Calu3 (cell line): Measurements from ENCODE around the gene CARTPT. TPM values are rescaled to one million over a fixed set of nuclear protein-coding genes. Genes with fewer than 3 reads are reported as not detected.

ENCODE experiments used
- BruUV-seq: library from RNA; stranded (reverse); fragments of 400-500 nt; replicated peaks from 2 replicates; lab custom pipeline; 2021; lab: Mats Ljungman, UMichigan
- CTCF ChIA-PET: fragments of 300-600 bp; sonication (Branson Sonifier 250); formaldehyde crosslinking; loops from one replicate; lab custom pipeline; 2022; ENCODE audit warnings: antibody characterized with exemption; lab: Charles Lee
- DNase-seq: peaks from one replicate; pipeline ENCODE4 v3.0.0; 2022
- H3K27ac Mint-ChIP-seq: one replicate; pipeline ENCODE4 v1.8.0; 2022; ENCODE audit warnings: mixed read lengths; ENCODE audit not compliant: unreplicated experiment
- H3K27me3 Mint-ChIP-seq: one replicate; pipeline ENCODE4 v1.8.0; 2022; ENCODE audit warnings: mixed read lengths; ENCODE audit not compliant: unreplicated experiment
- H3K36me3 Mint-ChIP-seq: one replicate; pipeline ENCODE4 v1.8.0; 2022; ENCODE audit warnings: mild to moderate bottlenecking, moderate library complexity, mixed read lengths; ENCODE audit not compliant: insufficient read depth, unreplicated experiment
- H3K4me1 Mint-ChIP-seq: one replicate; pipeline ENCODE4 v1.8.0; 2022; ENCODE audit warnings: mild to moderate bottlenecking, low read depth, mixed read lengths; ENCODE audit not compliant: unreplicated experiment
- H3K4me3 Mint-ChIP-seq: one replicate; pipeline ENCODE4 v1.8.0; 2022; ENCODE audit warnings: mild to moderate bottlenecking, low read depth, moderate library complexity, mixed read lengths; ENCODE audit not compliant: unreplicated experiment
- H3K9me3 Mint-ChIP-seq: one replicate; pipeline ENCODE4 v1.8.0; 2022; ENCODE audit warnings: low read depth, mixed read lengths; ENCODE audit not compliant: unreplicated experiment
- CTCF ChIP-seq: fragments of 200-600 bp; IDR thresholded peaks from one replicate; pipeline ENCODE4 v1.8.0; 2022; ENCODE audit warnings: antibody characterized with exemption; ENCODE audit not compliant: unreplicated experiment
- intact Hi-C: fragments of 100-400 bp; cut with micrococcal nuclease; formaldehyde crosslinking; loops from one replicate; pipeline ENCODE4 v1.10.0; 2022; ENCODE audit not compliant: unreplicated experiment
- total RNA-seq: library from RNA; stranded (reverse); gene quantifications from 2 replicates; pipeline ENCODE4 v1.2.3, GENCODE V29; 2022

Gene CARTPT
- total RNA-seq, 1 experiment from 2014 or later = not detected

- H3K27me3 Mint-ChIP-seq = no peaks in the 10 kb centered on the region
- no TSS peak for BruUV-seq
These were observed 38.8 kb downstream of the CARTPT start for GRCh38 chr5:71757590-71758543.

GRCh38 chr5:71762826-71763225 lies 43.8 kb downstream of the CARTPT start:
- no peak overlapping the region for H3K4me3 Mint-ChIP-seq
- H3K9me3 Mint-ChIP-seq = no peaks in the 10 kb centered on the region
- TF ChIP-seq CTCF = no peak
- DNase-seq = no peak
- H3K27ac Mint-ChIP-seq = no peak overlapping the region
- no TSS peak for BruUV-seq
- CTCF ChIA-PET = no interaction called here
- H3K36me3 Mint-ChIP-seq = no peaks in the 10 kb centered on the region
- H3K4me1 Mint-ChIP-seq = peaks cover 1% of the 10 kb centered on the region
- intact Hi-C loops = no loop called here
- no peaks in the 10 kb centered on the region for H3K27me3 Mint-ChIP-seq

More at GRCh38 chr5:71757590-71758543, 38.8 kb downstream of the CARTPT start:
- CTCF ChIA-PET = interaction anchor here (0.8 to 1.6 kb wide), 7 partner anchors 8 to 282 kb away, joined by 3 to 9 read pairs (median 4); partner anchors contain the start of gene MCCC2
- TF ChIP-seq CTCF = peak; percentile 77
- no peak overlapping the region for H3K4me3 Mint-ChIP-seq
- peak overlapping the region; percentile 43 for H3K27ac Mint-ChIP-seq
- no peaks in the 10 kb centered on the region for H3K36me3 Mint-ChIP-seq
- peaks cover 12% of the 10 kb centered on the region for H3K4me1 Mint-ChIP-seq
- intact Hi-C loops = loop anchor here (1.0 to 5.0 kb wide), 2 partner anchors 99 to 276 kb away; no protein-coding TSS in a partner anchor
- DNase-seq = peak; percentile 75
- H3K9me3 Mint-ChIP-seq = no peaks in the 10 kb centered on the region

GRCh38 chr5:71767661-71768060 lies 48.6 kb downstream of the CARTPT start:
- CTCF ChIA-PET = no interaction called here
- Mint-ChIP-seq H3K27ac (no peak overlapping the region), H3K9me3 (no peaks in the 10 kb centered on the region), H3K4me3 (no peak overlapping the region), H3K4me1 (no peaks in the 10 kb centered on the region), H3K36me3 (no peaks in the 10 kb centered on the region), H3K27me3 (no peaks in the 10 kb centered on the region)
- intact Hi-C loops = no loop called here
- BruUV-seq = no TSS peak
- no peak for DNase-seq
- TF ChIP-seq CTCF = no peak

- Mint-ChIP-seq H3K27ac (no peak overlapping the region), H3K4me1 (no peaks in the 10 kb centered on the region), H3K27me3 (no peaks in the 10 kb centered on the region), H3K4me3 (no peak overlapping the region), H3K9me3 (no peaks in the 10 kb centered on the region), H3K36me3 (no peaks in the 10 kb centered on the region)
- TF ChIP-seq CTCF = no peak
- CTCF ChIA-PET = no interaction called here
- intact Hi-C loops = no loop called here
- no peak for DNase-seq
- BruUV-seq = no TSS peak
These were observed 50.2 kb downstream of the CARTPT start for GRCh38 chr5:71769287-71769686.
